Ishikawa (cell line): ENCODE measurements around the gene ADPRH.

Source experiments
- CEBPB ChIP-seq: IDR thresholded peaks from 2 replicates; pipeline ENCODE4 v1.6.1; 2012
- CREB1 ChIP-seq: IDR thresholded peaks from 2 replicates; pipeline ENCODE4 v1.6.1; 2012; ENCODE audit warnings: low read depth
- EGR1 ChIP-seq: IDR thresholded peaks from 2 replicates; pipeline ENCODE4 v1.6.1; 2012
- EP300 ChIP-seq: IDR thresholded peaks from 2 replicates; pipeline ENCODE4 v1.6.1; 2012; ENCODE audit warnings: borderline replicate concordance
- FOXM1 ChIP-seq: IDR thresholded peaks from 2 replicates; pipeline ENCODE4 v1.6.1; 2012; ENCODE audit warnings: low read depth, borderline replicate concordance
- NFIC ChIP-seq: IDR thresholded peaks from 2 replicates; pipeline ENCODE4 v1.6.1; 2012
- RAD21 ChIP-seq: IDR thresholded peaks from 2 replicates; pipeline ENCODE4 v1.6.1; 2012; ENCODE audit warnings: low read depth
- TAF1 ChIP-seq: IDR thresholded peaks from 2 replicates; pipeline ENCODE4 v1.6.1; 2012; ENCODE audit warnings: low read depth, mild to moderate bottlenecking
- TCF12 ChIP-seq: IDR thresholded peaks from 2 replicates; pipeline ENCODE4 v1.6.1; 2012; ENCODE audit warnings: low read depth
- TEAD4 ChIP-seq: IDR thresholded peaks from 2 replicates; pipeline ENCODE4 v1.6.1; 2012
- YY1 ChIP-seq: IDR thresholded peaks from 2 replicates; pipeline ENCODE4 v1.6.1; 2012; ENCODE audit warnings: low read depth
- ZBTB7A ChIP-seq: IDR thresholded peaks from 2 replicates; pipeline ENCODE4 v1.6.1; 2012; ENCODE audit warnings: low read depth
- TF ChIP-seq, protein P1 (sequence below): IDR thresholded peaks from 2 replicates; pipeline ENCODE4 v1.6.1; 2012; ENCODE audit warnings: low read depth, mild to moderate bottlenecking
- TF ChIP-seq, protein P2 (sequence below): IDR thresholded peaks from 2 replicates; pipeline ENCODE4 v1.6.1; 2012
- TF ChIP-seq, protein P3 (sequence below): IDR thresholded peaks from 2 replicates; pipeline ENCODE4 v1.6.1; 2012

Gene ADPRH

DNA sequence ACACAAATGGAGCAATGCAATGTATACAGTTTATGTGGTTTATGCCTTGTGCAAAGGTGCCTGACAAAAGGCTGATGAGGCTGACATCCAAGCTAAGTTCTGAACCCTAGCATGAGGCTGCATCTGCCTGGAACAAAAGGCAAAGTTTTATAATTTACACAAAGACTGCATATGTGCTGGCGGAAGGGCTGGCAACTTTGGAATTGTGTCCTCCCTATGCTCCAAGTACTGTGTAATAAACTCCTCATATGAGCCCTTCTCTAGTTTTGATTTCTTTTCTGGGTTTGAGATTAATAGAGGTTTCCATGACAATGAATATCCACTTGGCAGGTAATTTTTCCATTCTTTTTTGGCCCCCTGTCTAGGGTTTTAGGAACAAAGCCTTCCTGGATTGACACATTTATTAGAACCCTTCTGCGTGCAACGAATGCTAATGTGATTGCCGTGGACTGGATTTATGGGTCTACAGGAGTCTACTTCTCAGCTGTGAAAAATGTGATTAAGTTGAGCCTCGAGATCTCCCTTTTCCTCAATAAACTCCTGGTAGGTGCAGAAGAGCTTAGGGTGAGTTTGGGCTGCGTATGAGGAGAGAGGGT lies 29.2 kb downstream of the ADPRH start:
- TF ChIP-seq RAD21 (no peak), TEAD4 (no peak), EGR1 (no peak), YY1 (no peak), CEBPB (no peak), FOXM1 (no peak), NFIC (no peak), CREB1 (no peak)
- TF ChIP-seq, protein P1, sequence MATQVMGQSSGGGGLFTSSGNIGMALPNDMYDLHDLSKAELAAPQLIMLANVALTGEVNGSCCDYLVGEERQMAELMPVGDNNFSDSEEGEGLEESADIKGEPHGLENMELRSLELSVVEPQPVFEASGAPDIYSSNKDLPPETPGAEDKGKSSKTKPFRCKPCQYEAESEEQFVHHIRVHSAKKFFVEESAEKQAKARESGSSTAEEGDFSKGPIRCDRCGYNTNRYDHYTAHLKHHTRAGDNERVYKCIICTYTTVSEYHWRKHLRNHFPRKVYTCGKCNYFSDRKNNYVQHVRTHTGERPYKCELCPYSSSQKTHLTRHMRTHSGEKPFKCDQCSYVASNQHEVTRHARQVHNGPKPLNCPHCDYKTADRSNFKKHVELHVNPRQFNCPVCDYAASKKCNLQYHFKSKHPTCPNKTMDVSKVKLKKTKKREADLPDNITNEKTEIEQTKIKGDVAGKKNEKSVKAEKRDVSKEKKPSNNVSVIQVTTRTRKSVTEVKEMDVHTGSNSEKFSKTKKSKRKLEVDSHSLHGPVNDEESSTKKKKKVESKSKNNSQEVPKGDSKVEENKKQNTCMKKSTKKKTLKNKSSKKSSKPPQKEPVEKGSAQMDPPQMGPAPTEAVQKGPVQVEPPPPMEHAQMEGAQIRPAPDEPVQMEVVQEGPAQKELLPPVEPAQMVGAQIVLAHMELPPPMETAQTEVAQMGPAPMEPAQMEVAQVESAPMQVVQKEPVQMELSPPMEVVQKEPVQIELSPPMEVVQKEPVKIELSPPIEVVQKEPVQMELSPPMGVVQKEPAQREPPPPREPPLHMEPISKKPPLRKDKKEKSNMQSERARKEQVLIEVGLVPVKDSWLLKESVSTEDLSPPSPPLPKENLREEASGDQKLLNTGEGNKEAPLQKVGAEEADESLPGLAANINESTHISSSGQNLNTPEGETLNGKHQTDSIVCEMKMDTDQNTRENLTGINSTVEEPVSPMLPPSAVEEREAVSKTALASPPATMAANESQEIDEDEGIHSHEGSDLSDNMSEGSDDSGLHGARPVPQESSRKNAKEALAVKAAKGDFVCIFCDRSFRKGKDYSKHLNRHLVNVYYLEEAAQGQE, result no peak
- TF ChIP-seq, protein P2, sequence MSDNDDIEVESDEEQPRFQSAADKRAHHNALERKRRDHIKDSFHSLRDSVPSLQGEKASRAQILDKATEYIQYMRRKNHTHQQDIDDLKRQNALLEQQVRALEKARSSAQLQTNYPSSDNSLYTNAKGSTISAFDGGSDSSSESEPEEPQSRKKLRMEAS, result no peak
- TF ChIP-seq, protein P3, sequence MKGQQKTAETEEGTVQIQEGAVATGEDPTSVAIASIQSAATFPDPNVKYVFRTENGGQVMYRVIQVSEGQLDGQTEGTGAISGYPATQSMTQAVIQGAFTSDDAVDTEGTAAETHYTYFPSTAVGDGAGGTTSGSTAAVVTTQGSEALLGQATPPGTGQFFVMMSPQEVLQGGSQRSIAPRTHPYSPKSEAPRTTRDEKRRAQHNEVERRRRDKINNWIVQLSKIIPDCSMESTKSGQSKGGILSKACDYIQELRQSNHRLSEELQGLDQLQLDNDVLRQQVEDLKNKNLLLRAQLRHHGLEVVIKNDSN, result no peak

- TF ChIP-seq NFIC, result no peak
- no peak for TF ChIP-seq FOXM1
Measured at GRCh38 chr3:119609301-119609700, 30.0 kb downstream of the ADPRH start.

GRCh38 chr3:119611664-119612063 lies 32.4 kb downstream of the ADPRH start:
- TF ChIP-seq EP300 (no peak), TEAD4 (no peak), CREB1 (no peak), CEBPB (no peak), ZBTB7A (no peak), TAF1 (no peak), FOXM1 (no peak), EGR1 (no peak), RAD21 (no peak), TCF12 (no peak), NFIC (no peak), YY1 (no peak)
- TF ChIP-seq, protein P2, result no peak
- TF ChIP-seq, protein P3, result no peak
- TF ChIP-seq, protein P1, result no peak

DNA sequence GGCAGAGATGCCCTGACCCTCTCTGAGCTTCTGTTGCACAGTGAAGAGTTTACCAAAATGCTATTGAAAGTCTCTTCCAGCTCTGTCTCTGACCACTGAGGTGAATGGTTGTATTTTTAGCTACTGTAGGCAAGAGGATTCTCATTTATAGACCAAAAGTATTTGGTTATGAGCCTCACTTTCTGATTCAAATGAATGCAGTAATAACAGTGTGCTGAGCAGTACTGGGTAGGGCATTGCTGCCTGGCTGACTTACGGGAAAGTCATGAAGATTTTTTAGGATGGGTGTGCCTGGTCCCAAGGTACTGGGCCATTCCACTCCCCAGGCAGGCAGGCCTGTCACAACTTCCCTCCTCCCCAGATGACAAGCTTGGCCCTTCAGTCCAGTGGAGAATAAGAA lies 33.9 kb downstream of the ADPRH start:
- TF ChIP-seq, protein P3, result no peak
- TF ChIP-seq FOXM1 (no peak), CEBPB (no peak), EP300 (no peak), NFIC (no peak), CREB1 (no peak), YY1 (no peak), ZBTB7A (no peak), TCF12 (no peak), TEAD4 (no peak), EGR1 (no peak), RAD21 (no peak)
- TF ChIP-seq, protein P2, result no peak
- TF ChIP-seq, protein P1, result no peak
